Fibroblast of villous mesenchyme (primary cell): ENCODE results near the gene TNFSF13. TPM values are rescaled to one million over a fixed set of nuclear protein-coding genes. Genes with fewer than 3 reads are reported as not detected.
A peak's percentile ranks its signal among the peaks of the same experiment; 100 is the strongest.

Source experiments
- DNase-seq: peaks from one replicate; pipeline ENCODE4 v3.0.0-alpha.2; 2010; ENCODE audit warnings: low read depth
- H3K4me3 ChIP-seq: 2 replicates; pipeline ENCODE4 v1.5.1; 2011; ENCODE audit warnings: low read depth, mild to moderate bottlenecking, low read length
- total RNA-seq: library from RNA; depleted of rRNA; stranded (reverse); fragments of >200 nt; gene quantifications from 2 replicates; pipeline ENCODE4 v1.2.3, GENCODE V29; 2012
- TF ChIP-seq, protein P1 (sequence below): IDR thresholded peaks from 2 replicates; pipeline ENCODE4 v1.5.1; 2012; ENCODE audit warnings: low read depth, mild to moderate bottlenecking, low read length; ENCODE audit not compliant: insufficient read depth

Gene TNFSF13
- total RNA-seq, 1 donor: 0.43 TPM

DNA sequence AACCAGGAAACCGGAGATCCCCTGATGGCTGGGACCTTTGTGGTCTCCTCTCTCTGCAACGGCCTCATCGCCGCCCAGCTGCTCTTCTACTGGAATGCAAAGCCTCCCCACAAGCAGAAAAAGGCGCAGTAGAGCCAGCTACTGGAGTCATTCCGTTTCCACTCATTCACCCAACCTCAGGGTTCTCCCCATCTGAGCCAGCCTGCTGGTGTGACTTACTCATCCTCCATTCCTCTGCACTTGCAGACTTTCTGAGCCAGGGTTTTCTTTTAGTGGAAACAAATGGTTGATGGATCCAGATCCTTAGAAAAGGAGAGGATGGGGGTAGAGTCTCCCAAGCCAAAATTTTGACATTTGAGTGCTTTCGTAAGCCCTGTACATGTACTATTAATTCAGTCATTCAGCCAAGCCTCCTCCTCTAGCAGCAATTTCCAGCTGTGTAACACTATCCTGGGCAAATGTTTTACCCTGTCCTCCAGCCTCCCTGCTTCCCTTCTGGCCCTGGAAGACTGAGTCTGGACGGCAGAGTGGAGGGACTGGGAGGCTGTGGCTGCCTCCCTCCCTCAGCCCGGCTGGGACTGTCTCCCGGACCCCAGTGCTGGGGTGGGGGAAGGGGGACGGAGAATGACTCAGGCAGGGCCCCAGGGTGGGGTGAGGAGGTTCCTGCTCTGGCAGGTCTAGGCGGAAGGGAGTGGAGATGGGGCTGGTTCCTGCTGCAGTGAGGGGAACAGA lies 29.0 kb downstream of the TNFSF13 start:
- peak; percentile 73 for DNase-seq
- TF ChIP-seq, protein P1, sequence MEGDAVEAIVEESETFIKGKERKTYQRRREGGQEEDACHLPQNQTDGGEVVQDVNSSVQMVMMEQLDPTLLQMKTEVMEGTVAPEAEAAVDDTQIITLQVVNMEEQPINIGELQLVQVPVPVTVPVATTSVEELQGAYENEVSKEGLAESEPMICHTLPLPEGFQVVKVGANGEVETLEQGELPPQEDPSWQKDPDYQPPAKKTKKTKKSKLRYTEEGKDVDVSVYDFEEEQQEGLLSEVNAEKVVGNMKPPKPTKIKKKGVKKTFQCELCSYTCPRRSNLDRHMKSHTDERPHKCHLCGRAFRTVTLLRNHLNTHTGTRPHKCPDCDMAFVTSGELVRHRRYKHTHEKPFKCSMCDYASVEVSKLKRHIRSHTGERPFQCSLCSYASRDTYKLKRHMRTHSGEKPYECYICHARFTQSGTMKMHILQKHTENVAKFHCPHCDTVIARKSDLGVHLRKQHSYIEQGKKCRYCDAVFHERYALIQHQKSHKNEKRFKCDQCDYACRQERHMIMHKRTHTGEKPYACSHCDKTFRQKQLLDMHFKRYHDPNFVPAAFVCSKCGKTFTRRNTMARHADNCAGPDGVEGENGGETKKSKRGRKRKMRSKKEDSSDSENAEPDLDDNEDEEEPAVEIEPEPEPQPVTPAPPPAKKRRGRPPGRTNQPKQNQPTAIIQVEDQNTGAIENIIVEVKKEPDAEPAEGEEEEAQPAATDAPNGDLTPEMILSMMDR: no peak
- no peak overlapping the region for H3K4me3 ChIP-seq

DNA sequence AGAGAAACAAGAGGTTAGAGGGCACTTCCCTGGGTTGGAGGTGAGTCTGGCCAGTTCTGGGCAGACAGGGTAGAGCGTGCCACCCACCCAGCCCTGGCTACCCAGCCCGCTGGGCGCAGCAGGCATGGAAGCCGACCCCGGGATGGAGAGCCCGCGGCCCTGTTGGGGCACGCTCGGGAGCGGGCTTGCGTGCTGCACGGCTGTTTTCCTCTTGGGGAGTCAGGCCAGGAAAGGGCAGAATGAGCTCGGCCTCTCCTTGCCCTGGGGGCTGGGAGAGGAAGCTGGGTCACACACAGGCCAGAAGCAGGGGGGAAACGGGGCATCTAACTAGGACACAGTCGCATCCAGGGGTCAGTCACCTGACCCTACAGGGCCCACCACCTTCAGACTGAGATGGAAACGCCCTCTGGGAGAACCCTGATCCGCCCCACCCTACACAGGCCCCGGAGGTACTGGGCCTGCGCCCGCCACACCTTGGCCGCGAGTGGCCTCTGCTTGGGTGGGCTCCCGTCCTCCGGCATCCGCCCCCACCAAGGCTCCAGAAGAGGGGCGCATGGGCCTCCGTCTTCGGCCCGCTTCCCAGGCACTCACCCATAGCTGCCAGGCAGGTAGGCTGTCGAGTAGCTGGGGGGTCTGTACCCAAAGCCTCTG lies 30.1 kb downstream of the TNFSF13 start:
- peak overlapping the region; percentile 9 for H3K4me3 ChIP-seq
- TF ChIP-seq, protein P1: no peak
- no peak for DNase-seq

DNA sequence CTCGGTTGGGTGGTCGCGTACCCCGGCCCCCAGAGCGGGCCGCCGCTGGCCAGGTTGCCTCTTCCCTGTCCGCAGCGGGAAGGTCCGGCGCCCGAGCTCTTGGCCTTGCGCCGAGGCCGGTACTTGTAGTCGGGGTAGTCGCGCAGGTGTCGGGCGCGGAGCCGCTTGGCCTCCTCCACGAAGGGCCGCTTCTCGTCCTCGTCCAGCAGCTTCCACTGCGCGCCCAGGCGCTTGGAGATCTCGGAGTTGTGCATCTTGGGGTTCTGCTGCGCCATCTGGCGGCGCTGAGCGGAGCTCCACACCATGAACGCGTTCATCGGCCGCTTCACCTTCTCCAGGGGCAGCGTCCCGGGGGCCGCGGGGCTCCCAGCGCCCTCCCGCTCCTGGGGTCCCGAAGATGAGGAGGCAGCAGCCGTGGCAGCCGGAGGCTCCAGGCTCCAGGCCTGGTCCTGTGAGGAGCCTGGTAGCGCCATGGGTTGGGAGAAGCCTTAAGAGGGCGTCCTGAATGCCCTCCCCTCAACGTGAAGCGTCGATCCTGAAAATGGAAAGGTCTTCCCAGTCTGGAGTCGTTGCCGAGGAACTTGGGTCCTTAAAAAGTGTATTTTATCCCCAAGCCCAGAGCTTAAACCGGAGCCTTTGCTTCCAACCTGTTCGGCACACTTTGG lies 30.8 kb downstream of the TNFSF13 start:
- TF ChIP-seq, protein P1: peak; percentile 84
- peak overlapping the region; percentile 9 for H3K4me3 ChIP-seq
- DNase-seq: peak; percentile 83

DNA sequence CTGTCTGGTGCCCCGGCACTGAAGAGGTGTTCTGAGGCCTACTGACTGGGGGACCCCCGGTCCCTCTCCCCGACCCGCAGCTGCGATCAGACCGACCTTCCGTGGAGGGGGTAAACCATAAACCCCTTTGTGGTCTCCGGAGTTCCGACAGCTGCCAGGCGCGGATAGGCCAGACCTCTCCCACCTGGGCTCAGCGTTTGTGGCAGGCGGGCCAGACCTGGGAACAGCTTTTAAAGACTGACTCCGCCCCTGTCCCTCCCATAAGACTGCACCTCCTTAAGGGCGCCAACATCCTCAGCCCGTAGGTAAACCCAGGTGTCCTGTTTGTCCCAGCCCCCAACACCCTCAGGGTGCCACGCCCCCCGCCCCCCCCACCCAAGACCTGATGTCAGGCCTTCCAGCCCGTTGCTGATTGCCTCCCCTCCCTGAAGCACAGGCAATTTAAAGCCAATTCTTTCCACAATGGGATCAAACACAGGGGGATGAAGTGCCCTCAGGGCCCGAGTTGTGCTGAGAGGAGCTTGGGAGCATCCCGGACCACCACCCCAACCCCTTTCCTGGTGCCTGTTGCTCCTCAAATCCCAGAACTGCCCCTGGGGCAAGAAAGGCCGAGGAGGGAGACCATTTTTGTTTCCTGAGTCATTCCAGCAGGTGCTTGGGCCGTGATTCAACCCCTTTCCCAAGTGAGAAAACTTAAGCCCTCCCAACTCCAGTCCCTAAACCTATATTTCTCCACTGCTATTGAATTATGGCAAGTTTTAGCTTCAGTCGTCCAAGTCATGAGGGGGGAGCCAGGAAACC lies 31.5 kb downstream of the TNFSF13 start, which contains the start of gene SOX15:
Gene SOX15, minus strand, starts transcription at position 204 of the 801 bp plus-strand sequence. CDS start 418 bp downstream, outside the sequence.
- TF ChIP-seq, protein P1: no peak
- peak within 1 kb of the TSS; percentile 9 for H3K4me3 ChIP-seq

DNA sequence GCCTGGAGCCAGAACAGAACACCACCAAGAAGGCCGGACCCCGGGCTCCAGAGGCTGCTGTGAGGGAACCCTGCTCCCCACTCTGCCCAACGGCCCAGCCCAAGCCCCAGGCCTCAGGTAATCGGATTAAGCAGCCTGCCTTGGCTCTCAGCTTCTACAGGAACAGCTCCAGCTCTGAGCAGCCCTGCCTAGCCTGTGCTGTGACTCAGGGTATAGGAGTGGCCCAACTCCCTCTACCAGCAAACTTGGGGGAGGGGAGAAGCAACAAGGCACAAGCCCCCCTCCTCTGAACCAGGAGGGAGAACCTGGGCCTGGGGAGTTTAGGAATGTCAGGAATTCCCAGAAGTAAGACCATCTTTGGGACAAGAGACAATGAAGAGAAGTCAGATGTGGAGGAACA lies 32.2 kb downstream of the TNFSF13 start:
- TF ChIP-seq, protein P1: no peak
- no peak overlapping the region for H3K4me3 ChIP-seq
- DNase-seq: peak; percentile 34

More for the DNA sequence above, 31.5 kb downstream of the TNFSF13 start, which contains the start of gene SOX15:
- no peak for DNase-seq

DNA sequence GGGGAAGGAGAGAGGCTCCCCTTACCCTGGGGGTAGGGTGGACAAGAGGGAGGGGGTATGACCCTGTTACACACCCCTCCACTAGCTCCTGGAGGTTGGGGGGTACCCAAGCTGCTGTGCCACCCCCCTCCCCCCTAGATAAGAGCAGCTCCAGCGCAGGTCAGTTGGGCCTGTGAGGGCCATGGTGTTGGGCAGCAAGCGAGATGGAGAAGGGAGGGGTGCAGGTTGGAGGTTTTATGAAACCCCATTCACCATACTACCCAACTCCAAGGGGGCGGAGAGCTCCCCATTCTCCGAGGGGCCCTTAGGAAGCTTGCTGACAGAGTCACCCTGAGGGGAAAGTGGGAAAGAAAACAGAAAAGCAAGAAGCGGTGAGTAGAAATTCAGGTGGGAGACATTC lies 33.0 kb downstream of the TNFSF13 start:
- no peak for DNase-seq
- TF ChIP-seq, protein P1: no peak
- H3K4me3 ChIP-seq: no peak overlapping the region
